SKM-1 (cell line): ENCODE measurements around the gene ADRA2A.

ENCODE experiments used
- DNase-seq: peaks from one replicate; lab custom pipeline; 2025; ENCODE audit not compliant: unreplicated experiment; lab: John Stamatoyannopoulos, UW

The ADRA2A gene

GRCh38 chr10:111109501-111110242 is 32.8 kb downstream of the ADRA2A start:
- no peak for DNase-seq

- DNase-seq, result no peak
Observed at GRCh38 chr10:111110771-111111170, 33.9 kb downstream of the ADRA2A start.

- DNase-seq, result no peak
Observed at GRCh38 chr10:111112333-111112732, 35.5 kb downstream of the ADRA2A start.

GRCh38 chr10:111113238-111113960 is 36.6 kb downstream of the ADRA2A start:
- no peak for DNase-seq

GRCh38 chr10:111113961-111114757 is 37.3 kb downstream of the ADRA2A start:
- no peak for DNase-seq

- DNase-seq, result no peak
Observed at GRCh38 chr10:111114758-111115500, 38.1 kb downstream of the ADRA2A start.

- no peak for DNase-seq
Observed at GRCh38 chr10:111116211-111116610, 39.4 kb downstream of the ADRA2A start.

- no peak for DNase-seq
Observed at GRCh38 chr10:111116762-111117445, 40.1 kb downstream of the ADRA2A start.

GRCh38 chr10:111117528-111118277 is 40.9 kb downstream of the ADRA2A start:
- no peak for DNase-seq

GRCh38 chr10:111118758-111119157 is 41.9 kb downstream of the ADRA2A start:
- no peak for DNase-seq

- DNase-seq, result no peak
Observed at GRCh38 chr10:111119637-111120036, 42.8 kb downstream of the ADRA2A start.

- no peak for DNase-seq
Observed at GRCh38 chr10:111122127-111122526, 45.3 kb downstream of the ADRA2A start.

- DNase-seq, result no peak
Observed at GRCh38 chr10:111123883-111124282, 47.1 kb downstream of the ADRA2A start.

- DNase-seq, result no peak
Observed at GRCh38 chr10:111125102-111125501, 48.3 kb downstream of the ADRA2A start.

- no peak for DNase-seq
Observed at GRCh38 chr10:111126077-111126476, 49.2 kb downstream of the ADRA2A start.

GRCh38 chr10:111127081-111127848 is 50.4 kb downstream of the ADRA2A start:
- DNase-seq, result no peak

- no peak for DNase-seq
Observed at GRCh38 chr10:111128331-111129180, 51.7 kb downstream of the ADRA2A start.

- DNase-seq, result no peak
Observed at GRCh38 chr10:111129363-111129762, 52.5 kb downstream of the ADRA2A start.
